ENCODE results near the gene YBX3.
A peak's percentile ranks its signal among the peaks of the same experiment; 100 is the strongest.
"Not testable (repeated sequence)": the region's sequence is repeated elsewhere in the genome, so short reads cannot be mapped to it uniquely, and the experiment has no call there.

Gene YBX3

GRCh38 chr12:10749700-10750384, 26.7 kb upstream of the YBX3 start:
- H3K4me3 ChIP-seq (ENCODE audit: low read depth, low read length): peak overlapping the region; percentile 41
- peak; percentile 82 for TF ChIP-seq CTCF (IDR thresholded peaks at IDR 0.05; ENCODE audit: low read depth, low read length, missing control alignments)
- peak; percentile 55 for DNase-seq (ENCODE audit: low read depth)

GRCh38 chr12:10747730-10748129, 24.6 kb upstream of the YBX3 start:
- H3K4me3 ChIP-seq (ENCODE audit: low read depth, low read length): no peak overlapping the region
- no peak for DNase-seq (ENCODE audit: low read depth)
- TF ChIP-seq CTCF (IDR thresholded peaks at IDR 0.05; ENCODE audit: low read depth, low read length, missing control alignments): no peak

GRCh38 chr12:10743420-10743819, 20.3 kb upstream of the YBX3 start:
- not testable (repeated sequence) for H3K4me3 ChIP-seq (ENCODE audit: low read depth, low read length); DNase-seq (ENCODE audit: low read depth)

- no peak for DNase-seq (ENCODE audit: low read depth)
- TF ChIP-seq CTCF (IDR thresholded peaks at IDR 0.05; ENCODE audit: low read depth, low read length, missing control alignments): no peak
- no peak overlapping the region for H3K4me3 ChIP-seq (ENCODE audit: low read depth, low read length)
These were observed 18.7 kb upstream of the YBX3 start for GRCh38 chr12:10741845-10742244.

GRCh38 chr12:10740182-10740581, 17.1 kb upstream of the YBX3 start:
- DNase-seq (ENCODE audit: low read depth): no peak
- H3K4me3 ChIP-seq (ENCODE audit: low read depth, low read length): no peak overlapping the region
- TF ChIP-seq CTCF (IDR thresholded peaks at IDR 0.05; ENCODE audit: low read depth, low read length, missing control alignments): no peak

GRCh38 chr12:10739157-10740118, 16.3 kb upstream of the YBX3 start:
- TF ChIP-seq CTCF (IDR thresholded peaks at IDR 0.05; ENCODE audit: low read depth, low read length, missing control alignments): no peak
- no peak for DNase-seq (ENCODE audit: low read depth)
- no peak overlapping the region for H3K4me3 ChIP-seq (ENCODE audit: low read depth, low read length)

GRCh38 chr12:10737249-10737648, 14.1 kb upstream of the YBX3 start:
- no peak for DNase-seq (ENCODE audit: low read depth)
- H3K4me3 ChIP-seq (ENCODE audit: low read depth, low read length): no peak overlapping the region
- no peak for TF ChIP-seq CTCF (IDR thresholded peaks at IDR 0.05; ENCODE audit: low read depth, low read length, missing control alignments)

Measured in GM12864 (cell line).